ENCODE measurements around the gene PCBP3. TPM values are rescaled to one million over a fixed set of nuclear protein-coding genes. Genes with fewer than 3 reads are reported as not detected.
"Not testable (repeated sequence)": the region's sequence is repeated elsewhere in the genome, so short reads cannot be mapped to it uniquely, and the experiment has no call there.

The PCBP3 gene
- total RNA-seq, 1 donor from 2014 or later, result 4.6 TPM

DNA sequence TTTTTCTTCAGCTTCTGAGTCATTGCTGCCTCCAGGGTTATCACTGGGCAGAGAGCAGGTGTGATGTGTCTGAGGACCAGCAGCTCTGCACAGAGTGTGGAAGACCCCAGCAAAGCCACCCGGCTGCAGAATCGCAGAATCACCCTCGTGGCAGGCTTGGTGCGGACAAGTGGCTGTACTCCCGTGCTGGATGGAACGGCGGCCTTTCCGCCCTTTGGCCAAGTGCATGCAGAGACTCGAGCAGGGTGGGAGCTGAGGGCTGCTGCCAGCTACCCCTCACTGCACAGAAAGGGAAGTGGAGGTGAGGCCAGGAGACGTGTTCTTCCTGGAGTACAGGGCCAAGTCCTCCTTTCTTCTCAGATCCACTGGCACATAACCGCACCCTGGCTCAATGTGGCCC, 162.5 kb downstream of the PCBP3 start:
- H3K9me3 Mint-ChIP-seq, result peaks cover 3% of the 10 kb centered on the region

DNA sequence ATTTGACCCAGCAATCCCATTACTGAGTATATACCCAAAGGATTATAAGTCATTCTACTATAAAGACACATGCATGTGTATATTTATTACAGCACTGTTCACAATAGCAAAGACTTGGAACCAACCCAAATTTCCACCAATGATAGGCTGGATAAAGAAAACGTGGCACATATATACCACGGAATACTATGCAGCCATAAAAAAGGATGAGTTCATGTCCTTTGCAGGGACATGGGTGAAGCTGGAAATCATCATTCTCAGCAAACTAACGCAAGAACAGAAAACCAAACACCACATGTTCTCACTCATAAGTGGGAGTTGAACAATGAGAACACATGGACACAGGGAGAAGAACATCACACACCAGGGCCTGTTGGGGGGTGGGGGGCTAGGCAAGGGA, 165.1 kb downstream of the PCBP3 start:
- H3K9ac ChIP-seq; H3K4me3 ChIP-seq; H3K4me1 ChIP-seq; H3K27ac Mint-ChIP-seq; H2AFZ ChIP-seq (replicated peaks); H3K4me3 Mint-ChIP-seq; H3F3A ChIP-seq (ENCODE audit: low read depth); H3K79me2 ChIP-seq (ENCODE audit: low read depth); H3K27ac ChIP-seq; H3K4me2 ChIP-seq; H3K27me3 Mint-ChIP-seq (ENCODE audit: insufficient read depth, low read depth); H4K20me1 ChIP-seq (ENCODE audit: low read depth); H3K9me3 ChIP-seq (ENCODE audit: low read depth); H3K4me1 Mint-ChIP-seq; DNase-seq (ENCODE audit: low spot score); H3K9me3 Mint-ChIP-seq; H3K27me3 ChIP-seq; H3K36me3 ChIP-seq; H3K36me3 Mint-ChIP-seq: not testable (repeated sequence)

More for the DNA sequence above, 162.5 kb downstream of the PCBP3 start:
- Mint-ChIP-seq H3K27ac (no peak overlapping the region), H3K27me3 (ENCODE audit: insufficient read depth, low read depth) (peaks cover 5% of the 10 kb centered on the region), H3K4me3 (no peak overlapping the region), H3K36me3 (no peaks in the 10 kb centered on the region), H3K4me1 (peaks cover 6% of the 10 kb centered on the region)
- Histone ChIP-seq H4K20me1 (ENCODE audit: low read depth) (no peaks in the 10 kb centered on the region), H3K27me3 (no peaks in the 10 kb centered on the region), H3K4me3 (no peak overlapping the region), H3K4me2 (no peak overlapping the region), H3K27ac (no peak overlapping the region), H3K79me2 (ENCODE audit: low read depth) (no peaks in the 10 kb centered on the region), H3K36me3 (no peaks in the 10 kb centered on the region), H3F3A (ENCODE audit: low read depth) (no peaks in the 10 kb centered on the region), H2AFZ (replicated peaks) (no peak overlapping the region), H3K9ac (no peak overlapping the region), H3K9me3 (ENCODE audit: low read depth) (no peaks in the 10 kb centered on the region), H3K4me1 (peaks cover 6% of the 10 kb centered on the region)
- TF ChIP-seq, protein P1, sequence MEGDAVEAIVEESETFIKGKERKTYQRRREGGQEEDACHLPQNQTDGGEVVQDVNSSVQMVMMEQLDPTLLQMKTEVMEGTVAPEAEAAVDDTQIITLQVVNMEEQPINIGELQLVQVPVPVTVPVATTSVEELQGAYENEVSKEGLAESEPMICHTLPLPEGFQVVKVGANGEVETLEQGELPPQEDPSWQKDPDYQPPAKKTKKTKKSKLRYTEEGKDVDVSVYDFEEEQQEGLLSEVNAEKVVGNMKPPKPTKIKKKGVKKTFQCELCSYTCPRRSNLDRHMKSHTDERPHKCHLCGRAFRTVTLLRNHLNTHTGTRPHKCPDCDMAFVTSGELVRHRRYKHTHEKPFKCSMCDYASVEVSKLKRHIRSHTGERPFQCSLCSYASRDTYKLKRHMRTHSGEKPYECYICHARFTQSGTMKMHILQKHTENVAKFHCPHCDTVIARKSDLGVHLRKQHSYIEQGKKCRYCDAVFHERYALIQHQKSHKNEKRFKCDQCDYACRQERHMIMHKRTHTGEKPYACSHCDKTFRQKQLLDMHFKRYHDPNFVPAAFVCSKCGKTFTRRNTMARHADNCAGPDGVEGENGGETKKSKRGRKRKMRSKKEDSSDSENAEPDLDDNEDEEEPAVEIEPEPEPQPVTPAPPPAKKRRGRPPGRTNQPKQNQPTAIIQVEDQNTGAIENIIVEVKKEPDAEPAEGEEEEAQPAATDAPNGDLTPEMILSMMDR (IDR thresholded peaks at IDR 0.05), result no peak
- TF ChIP-seq EZH2 (IDR thresholded peaks at IDR 0.05), result no peak
- TF ChIP-seq EZH2phosphoT487 (IDR thresholded peaks at IDR 0.05), result no peak
- no peak for DNase-seq (ENCODE audit: low spot score)

DNA sequence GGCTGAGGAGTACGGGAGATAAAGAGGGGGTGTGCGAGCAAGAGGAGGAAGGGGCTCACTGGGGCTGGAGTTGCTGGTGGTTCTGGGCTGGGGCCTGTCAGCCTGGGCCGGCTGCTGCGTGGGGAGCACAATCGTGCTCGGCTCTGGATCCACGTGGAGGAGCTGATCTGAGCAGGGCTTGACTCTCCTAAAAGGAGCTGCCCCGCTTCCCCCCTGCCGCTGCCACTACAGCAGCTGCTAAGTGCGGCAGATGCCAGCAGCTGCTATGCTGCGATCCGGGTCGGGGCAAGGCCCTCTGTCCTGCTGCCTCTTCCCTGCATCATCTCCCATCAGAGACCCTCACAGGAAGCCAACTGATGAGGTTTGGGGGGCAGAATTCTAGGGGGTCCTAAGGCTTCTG, 165.9 kb downstream of the PCBP3 start:
- H3K27ac ChIP-seq, result no peak overlapping the region

DNA sequence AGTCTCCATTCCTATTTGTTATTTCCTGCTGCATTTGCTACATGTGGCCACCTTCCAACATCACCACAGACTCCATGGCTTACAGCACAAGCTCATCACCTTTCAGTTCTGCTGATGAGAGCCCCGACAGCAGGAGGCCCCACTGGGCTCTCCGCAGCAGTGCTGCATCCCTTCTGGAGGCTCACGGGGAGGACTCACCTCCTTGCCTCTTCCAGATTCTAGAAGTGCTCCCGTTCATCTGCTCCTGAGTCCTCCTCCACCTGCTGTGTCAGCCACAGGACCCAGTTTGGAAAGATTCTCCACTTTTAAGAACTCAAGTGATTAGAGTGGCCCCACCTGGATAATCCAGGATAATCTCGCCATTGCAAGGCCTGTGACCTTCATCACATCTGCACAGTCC, 167.6 kb downstream of the PCBP3 start:
- Histone ChIP-seq H3K36me3 (no peaks in the 10 kb centered on the region), H3K9me3 (ENCODE audit: low read depth) (no peaks in the 10 kb centered on the region), H3K27ac (no peak overlapping the region), H3K9ac (no peak overlapping the region), H3K4me3 (no peak overlapping the region), H3K4me1 (no peaks in the 10 kb centered on the region), H3K4me2 (no peak overlapping the region), H4K20me1 (ENCODE audit: low read depth) (no peaks in the 10 kb centered on the region), H3K27me3 (no peaks in the 10 kb centered on the region), H3K79me2 (ENCODE audit: low read depth) (no peaks in the 10 kb centered on the region), H2AFZ (replicated peaks) (no peak overlapping the region), H3F3A (ENCODE audit: low read depth) (peaks cover 3% of the 10 kb centered on the region)
- Mint-ChIP-seq H3K4me1 (no peaks in the 10 kb centered on the region), H3K9me3 (peaks cover 5% of the 10 kb centered on the region), H3K27me3 (ENCODE audit: insufficient read depth, low read depth) (no peaks in the 10 kb centered on the region), H3K36me3 (no peaks in the 10 kb centered on the region), H3K4me3 (no peak overlapping the region), H3K27ac (no peak overlapping the region)
- DNase-seq (ENCODE audit: low spot score), result no peak
- TF ChIP-seq, protein P1 (IDR thresholded peaks at IDR 0.05), result no peak
- TF ChIP-seq EZH2 (IDR thresholded peaks at IDR 0.05) (no peak), EZH2phosphoT487 (IDR thresholded peaks at IDR 0.05) (no peak)

More for the DNA sequence above, 165.9 kb downstream of the PCBP3 start:
- DNase-seq (ENCODE audit: low spot score), result no peak
- Histone ChIP-seq H4K20me1 (ENCODE audit: low read depth) (no peaks in the 10 kb centered on the region), H3K79me2 (ENCODE audit: low read depth) (no peaks in the 10 kb centered on the region), H3K27me3 (no peaks in the 10 kb centered on the region), H3K36me3 (no peaks in the 10 kb centered on the region), H3K4me1 (no peaks in the 10 kb centered on the region), H3K9ac (no peak overlapping the region), H3K9me3 (ENCODE audit: low read depth) (no peaks in the 10 kb centered on the region), H3K4me3 (no peak overlapping the region), H3K4me2 (no peak overlapping the region), H3F3A (ENCODE audit: low read depth) (no peaks in the 10 kb centered on the region), H2AFZ (replicated peaks) (no peak overlapping the region)
- no peaks in the 10 kb centered on the region for H3K36me3 Mint-ChIP-seq
- peaks cover 5% of the 10 kb centered on the region for H3K27me3 Mint-ChIP-seq (ENCODE audit: insufficient read depth, low read depth)
- no peaks in the 10 kb centered on the region for H3K4me1 Mint-ChIP-seq
- no peak overlapping the region for H3K27ac Mint-ChIP-seq
- H3K9me3 Mint-ChIP-seq, result peaks cover 5% of the 10 kb centered on the region
- TF ChIP-seq, protein P1 (IDR thresholded peaks at IDR 0.05), result no peak
- TF ChIP-seq EZH2 (IDR thresholded peaks at IDR 0.05) (no peak), EZH2phosphoT487 (IDR thresholded peaks at IDR 0.05) (no peak)
- no peak overlapping the region for H3K4me3 Mint-ChIP-seq

DNA sequence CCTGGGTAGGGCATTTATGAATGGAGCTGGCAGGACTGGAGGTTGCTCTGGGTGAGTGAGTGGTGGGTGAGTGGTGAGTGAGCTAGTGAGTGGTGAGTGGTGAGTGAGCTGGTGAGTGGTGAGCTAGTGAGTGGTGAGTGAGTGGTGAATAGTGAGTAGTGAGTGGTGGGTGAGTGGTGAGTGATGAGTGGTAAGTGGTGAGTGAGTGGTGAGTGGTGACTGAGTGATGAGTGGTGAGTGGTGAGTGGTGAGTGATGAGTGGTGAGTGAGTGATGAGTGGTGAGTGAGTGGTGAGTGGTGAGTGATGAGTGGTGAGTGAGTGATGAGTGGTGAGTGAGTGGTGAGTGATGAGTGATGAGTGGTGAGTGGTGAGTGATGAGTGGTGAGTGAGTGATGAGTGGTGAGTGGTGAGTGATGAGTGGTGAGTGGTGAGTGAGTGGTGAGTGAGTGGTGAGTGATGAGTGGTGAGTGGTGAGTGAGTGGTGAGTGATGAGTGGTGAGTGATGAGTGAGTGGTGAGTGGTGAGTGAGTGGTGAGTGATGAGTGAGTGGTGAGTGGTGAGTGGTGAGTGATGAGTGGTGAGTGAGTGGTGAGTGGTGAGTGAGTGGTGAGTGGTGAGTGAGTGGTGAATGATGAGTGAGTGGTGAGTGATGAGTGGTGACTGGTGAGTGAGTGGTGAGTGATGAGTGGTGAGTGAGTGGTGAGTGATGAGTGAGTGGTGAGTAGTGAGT, 170.8 kb downstream of the PCBP3 start:
- not testable (repeated sequence) for H3K36me3 ChIP-seq; H3K27me3 ChIP-seq; H3F3A ChIP-seq (ENCODE audit: low read depth); H3K9ac ChIP-seq; H3K27ac ChIP-seq; H3K4me2 ChIP-seq; H3K36me3 Mint-ChIP-seq; DNase-seq (ENCODE audit: low spot score); H2AFZ ChIP-seq (replicated peaks); H3K4me1 ChIP-seq; H3K9me3 Mint-ChIP-seq; H3K79me2 ChIP-seq (ENCODE audit: low read depth); H3K9me3 ChIP-seq (ENCODE audit: low read depth); H3K27ac Mint-ChIP-seq; H4K20me1 ChIP-seq (ENCODE audit: low read depth); H3K27me3 Mint-ChIP-seq (ENCODE audit: insufficient read depth, low read depth); H3K4me3 ChIP-seq; H3K4me3 Mint-ChIP-seq
- H3K4me1 Mint-ChIP-seq, result peaks cover 25% of the 10 kb centered on the region

DNA sequence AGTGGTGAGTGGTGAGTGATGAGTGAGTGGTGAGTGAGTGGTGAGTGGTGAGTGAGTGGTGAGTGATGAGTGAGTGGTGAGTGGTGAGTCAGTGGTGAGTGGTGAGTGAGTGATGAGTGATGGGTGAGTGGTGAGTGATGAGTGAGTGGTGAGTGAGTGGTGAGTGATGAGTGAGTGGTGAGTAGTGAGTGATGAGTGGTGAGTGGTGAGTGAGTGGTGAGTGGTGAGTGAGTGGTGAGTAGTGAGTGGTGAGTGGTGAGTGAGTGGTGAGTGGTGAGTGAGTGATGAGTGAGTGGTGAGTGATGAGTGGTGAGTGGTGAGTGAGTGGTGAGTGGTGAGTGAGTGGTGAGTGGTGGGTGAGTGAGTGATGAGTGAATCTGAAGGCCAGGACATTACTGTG, 172.3 kb downstream of the PCBP3 start:
- not testable (repeated sequence) for H3F3A ChIP-seq (ENCODE audit: low read depth); DNase-seq (ENCODE audit: low spot score); H3K4me3 ChIP-seq; H3K79me2 ChIP-seq (ENCODE audit: low read depth); H3K4me3 Mint-ChIP-seq; H3K27me3 Mint-ChIP-seq (ENCODE audit: insufficient read depth, low read depth); H3K36me3 ChIP-seq; H3K36me3 Mint-ChIP-seq; H3K9ac ChIP-seq; H3K9me3 ChIP-seq (ENCODE audit: low read depth); H3K4me1 ChIP-seq; H3K27me3 ChIP-seq; H3K9me3 Mint-ChIP-seq; H3K27ac ChIP-seq; H3K27ac Mint-ChIP-seq; H3K4me2 ChIP-seq; H4K20me1 ChIP-seq (ENCODE audit: low read depth); H2AFZ ChIP-seq (replicated peaks)
- H3K4me1 Mint-ChIP-seq, result peaks cover 33% of the 10 kb centered on the region
